WTC11 (cell line): ENCODE data around the gene CACNA1E. TPM values are rescaled to one million over a fixed set of nuclear protein-coding genes. Genes with fewer than 3 reads are reported as not detected.

Experiments used
- ATAC-seq: fragments of 200-7000 bp; cut with Tn5 transposase; 2 replicates; pipeline ENCODE4 v1.10.0; 2021; ENCODE audit warnings: mild to moderate bottlenecking, moderate library complexity
- CTCF ChIA-PET: fragments of 300-600 bp; sonication (Branson Sonifier 250); formaldehyde crosslinking; loops from one replicate; lab custom pipeline; 2021; ENCODE audit warnings: antibody characterized with exemption; lab: Charles Lee
- POLR2A ChIA-PET: fragments of 350-600 bp; sonication (Branson Sonifier 250); formaldehyde crosslinking; loops from one replicate; lab custom pipeline; 2021; ENCODE audit warnings: antibody characterized with exemption; lab: Charles Lee
- DNase-seq: peaks from one replicate; pipeline ENCODE4 v3.0.0; 2021; ENCODE audit warnings: low spot score
- H3K27ac Mint-ChIP-seq: 2 replicates; pipeline ENCODE4 v1.8.0; 2021; ENCODE audit warnings: mixed read lengths
- H3K27me3 Mint-ChIP-seq: 2 replicates; pipeline ENCODE4 v1.8.0; 2021; ENCODE audit warnings: low read depth, mild to moderate bottlenecking, moderate library complexity, mixed read lengths
- H3K36me3 Mint-ChIP-seq: 2 replicates; pipeline ENCODE4 v1.8.0; 2021; ENCODE audit warnings: mixed read lengths
- H3K4me1 Mint-ChIP-seq: 2 replicates; pipeline ENCODE4 v1.8.0; 2022; ENCODE audit warnings: mixed read lengths
- H3K4me3 Mint-ChIP-seq: 2 replicates; pipeline ENCODE4 v1.8.0; 2021; ENCODE audit warnings: mild to moderate bottlenecking, moderate library complexity, mixed read lengths
- H3K9me3 Mint-ChIP-seq: 2 replicates; pipeline ENCODE4 v1.8.0; 2021; ENCODE audit warnings: mixed read lengths
- AFF4 ChIP-seq: sonication (generic); formaldehyde crosslinking; IDR thresholded peaks from 2 replicates; pipeline ENCODE4 v1.8.1; 2023; ENCODE audit warnings: mild to moderate bottlenecking, missing genetic modification reagents, borderline replicate concordance
- ATF3 ChIP-seq: sonication (generic); formaldehyde crosslinking; conservative IDR thresholded peaks from 2 replicates; pipeline ENCODE4 v1.8.1; 2022; ENCODE audit warnings: mild to moderate bottlenecking, missing genetic modification reagents
- CREB1 ChIP-seq: sonication (generic); formaldehyde crosslinking; IDR thresholded peaks from 2 replicates; pipeline ENCODE4 v1.8.0; 2023; ENCODE audit warnings: mild to moderate bottlenecking, missing genetic modification reagents
- CREM ChIP-seq: sonication (generic); formaldehyde crosslinking; IDR thresholded peaks from 2 replicates; pipeline ENCODE4 v1.8.1; 2022; ENCODE audit warnings: mild to moderate bottlenecking, missing genetic modification reagents, moderate library complexity
- E2F4 ChIP-seq: sonication (generic); formaldehyde crosslinking; IDR thresholded peaks from 2 replicates; pipeline ENCODE4 v1.8.1; 2022; ENCODE audit warnings: low read depth, mild to moderate bottlenecking, moderate library complexity, missing genetic modification reagents, borderline replicate concordance
- E2F5 ChIP-seq: sonication (generic); formaldehyde crosslinking; IDR thresholded peaks from 2 replicates; pipeline ENCODE4 v1.8.1; 2022; ENCODE audit warnings: mild to moderate bottlenecking, moderate library complexity, missing genetic modification reagents
- EMX1 ChIP-seq: fragments of 250-450 bp; sonication (Bioruptor Pico); IDR thresholded peaks from 2 replicates; pipeline ENCODE4 v1.8.0; 2021; ENCODE audit warnings: mild to moderate bottlenecking
- ETV6 ChIP-seq: sonication (generic); formaldehyde crosslinking; IDR thresholded peaks from 2 replicates; pipeline ENCODE4 v1.8.1; 2022; ENCODE audit warnings: mild to moderate bottlenecking, missing genetic modification reagents
- GABPB1 ChIP-seq: sonication (generic); formaldehyde crosslinking; IDR thresholded peaks from 2 replicates; pipeline ENCODE4 v1.8.1; 2023; ENCODE audit warnings: mild to moderate bottlenecking, missing genetic modification reagents
- JAZF1 ChIP-seq: fragments of 250-450 bp; sonication (Bioruptor Pico); IDR thresholded peaks from 2 replicates; pipeline ENCODE4 v1.9.0; 2021; ENCODE audit warnings: moderate library complexity, mild to moderate bottlenecking, inconsistent platforms
- JUN ChIP-seq: sonication (generic); formaldehyde crosslinking; IDR thresholded peaks from 2 replicates; pipeline ENCODE4 v1.8.0; 2023; ENCODE audit warnings: mild to moderate bottlenecking, missing genetic modification reagents
- MYBL2 ChIP-seq: sonication (generic); formaldehyde crosslinking; IDR thresholded peaks from 2 replicates; pipeline ENCODE4 v1.8.1; 2023; ENCODE audit warnings: mild to moderate bottlenecking, moderate library complexity, missing genetic modification reagents
- NFATC4 ChIP-seq: fragments of 250-450 bp; sonication (Bioruptor Pico); IDR thresholded peaks from 2 replicates; pipeline ENCODE4 v1.9.0; 2021; ENCODE audit warnings: mild to moderate bottlenecking
- NFE2L1 ChIP-seq: sonication (generic); formaldehyde crosslinking; IDR thresholded peaks from 2 replicates; pipeline ENCODE4 v1.8.1; 2023; ENCODE audit warnings: missing genetic modification reagents
- NR3C1 ChIP-seq: sonication (generic); formaldehyde crosslinking; conservative IDR thresholded peaks from 2 replicates; pipeline ENCODE4 v1.8.1; 2023; ENCODE audit warnings: low read depth, mild to moderate bottlenecking, missing genetic modification reagents
- ZBTB43 ChIP-seq: sonication (generic); formaldehyde crosslinking; IDR thresholded peaks from 2 replicates; pipeline ENCODE4 v1.8.1; 2023; ENCODE audit warnings: mild to moderate bottlenecking, missing genetic modification reagents
- ZMAT4 ChIP-seq: fragments of 250-450 bp; sonication (Bioruptor Pico); IDR thresholded peaks from 2 replicates; pipeline ENCODE4 v1.9.0; 2021; ENCODE audit warnings: mild to moderate bottlenecking
- ZNF138 ChIP-seq: sonication (generic); formaldehyde crosslinking; conservative IDR thresholded peaks from 2 replicates; pipeline ENCODE4 v1.8.1; 2022; ENCODE audit warnings: mild to moderate bottlenecking, moderate library complexity, missing genetic modification reagents
- ZNF219 ChIP-seq: sonication (generic); formaldehyde crosslinking; IDR thresholded peaks from 2 replicates; pipeline ENCODE4 v1.8.0; 2023; ENCODE audit warnings: missing genetic modification reagents, mild to moderate bottlenecking, borderline replicate concordance
- ZNF396 ChIP-seq: fragments of 250-450 bp; sonication (Bioruptor Pico); IDR thresholded peaks from 2 replicates; pipeline ENCODE4 v1.8.0; 2021; ENCODE audit warnings: mild to moderate bottlenecking, moderate library complexity, borderline replicate concordance
- ZNF423 ChIP-seq: fragments of 250-450 bp; sonication (Bioruptor Pico); IDR thresholded peaks from 2 replicates; pipeline ENCODE4 v2.1.2; 2022; ENCODE audit warnings: mild to moderate bottlenecking, moderate library complexity
- ZNF532 ChIP-seq: fragments of 250-450 bp; sonication (Bioruptor Pico); IDR thresholded peaks from 2 replicates; pipeline ENCODE4 v1.9.0; 2021; ENCODE audit warnings: mild to moderate bottlenecking, borderline replicate concordance
- ZSCAN18 ChIP-seq: fragments of 250-450 bp; sonication (Bioruptor Pico); IDR thresholded peaks from 2 replicates; pipeline ENCODE4 v2.1.2; 2022; ENCODE audit warnings: mild to moderate bottlenecking, moderate library complexity
- total RNA-seq: library from RNA; stranded (reverse); gene quantifications from 3 replicates; pipeline ENCODE4 v1.2.3, GENCODE V29; 2021

CACNA1E gene
- total RNA-seq, 1 experiment from 2014 or later: 0.63 TPM

- TF ChIP-seq E2F4 (CRISPR knock-in tag): no peak
- no peak for TF ChIP-seq NFE2L1
- TF ChIP-seq MYBL2: no peak
- TF ChIP-seq ETV6 (CRISPR knock-in tag): no peak
- no peak for TF ChIP-seq CREB1
- TF ChIP-seq ZNF138 (CRISPR knock-in tag): no peak
- TF ChIP-seq ZBTB43: no peak
Measured at GRCh38 chr1:181443231-181443853, 40.0 kb upstream of the CACNA1E start (continued).

GRCh38 chr1:181445436-181445835 is 37.9 kb upstream of the CACNA1E start:
- Mint-ChIP-seq H3K27me3 (no peaks in the 10 kb centered on the region; the same call in 1 of the 2 replicates), H3K9me3 (peaks cover 6% of the 10 kb centered on the region), H3K4me1 (no peaks in the 10 kb centered on the region), H3K27ac (no peak overlapping the region), H3K36me3 (no peaks in the 10 kb centered on the region), H3K4me3 (no peak overlapping the region)
- CTCF ChIA-PET: interaction anchor here (0.6 kb wide), 1 partner anchor 333 kb away, joined by 3 read pairs; no protein-coding TSS in a partner anchor
- POLR2A ChIA-PET: no interaction called here
- no peak for DNase-seq
- no peak for ATAC-seq
- no peak for TF ChIP-seq ZNF219
- TF ChIP-seq AFF4 (CRISPR knock-in tag): no peak
- TF ChIP-seq EMX1: no peak
- TF ChIP-seq ZMAT4 (CRISPR knock-in tag): no peak
- no peak for TF ChIP-seq JUN (CRISPR knock-in tag)
- TF ChIP-seq CREM (CRISPR knock-in tag): no peak
- TF ChIP-seq JAZF1 (CRISPR knock-in tag): no peak
- no peak for TF ChIP-seq ZNF396
- TF ChIP-seq GABPB1 (CRISPR knock-in tag): no peak
- TF ChIP-seq ZNF532 (CRISPR knock-in tag): no peak
- no peak for TF ChIP-seq NR3C1 (CRISPR knock-in tag)
- TF ChIP-seq ZSCAN18 (CRISPR knock-in tag): no peak
- TF ChIP-seq ATF3 (CRISPR knock-in tag): no peak
- no peak for TF ChIP-seq NFATC4 (CRISPR knock-in tag)
- TF ChIP-seq E2F5 (CRISPR knock-in tag): no peak
- TF ChIP-seq ZNF423 (CRISPR knock-in tag): no peak
